GM12874 (cell line): ENCODE results near the gene SLC6A8.

ENCODE experiments used
- CTCF ChIP-seq: IDR thresholded peaks from 2 replicates; pipeline ENCODE4 v1.5.1; 2011; ENCODE audit warnings: low read depth, mild to moderate bottlenecking, control low read depth, low read length, moderate library complexity; ENCODE audit not compliant: insufficient read depth

SLC6A8 gene

DNA sequence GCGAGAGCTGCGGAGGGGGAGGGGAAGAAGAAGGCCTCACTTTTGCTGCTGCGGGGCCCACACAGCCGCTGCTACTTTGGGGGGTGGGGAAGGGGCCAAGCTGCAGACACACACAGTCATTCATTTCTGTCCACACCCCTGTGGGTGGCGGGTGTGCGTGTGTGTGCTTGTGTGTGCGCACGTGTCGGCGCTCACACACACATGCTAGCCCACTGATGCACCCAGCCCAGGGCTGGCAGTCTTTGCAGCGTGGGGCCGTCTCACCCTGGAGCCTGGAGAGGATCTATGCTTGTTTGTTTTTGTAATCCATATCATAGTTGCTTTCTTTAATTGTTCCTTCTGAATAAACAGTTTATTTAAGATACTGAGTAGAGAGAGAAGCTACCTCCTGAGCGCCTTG, 36.8 kb upstream of the SLC6A8 start:
- TF ChIP-seq CTCF = no peak

DNA sequence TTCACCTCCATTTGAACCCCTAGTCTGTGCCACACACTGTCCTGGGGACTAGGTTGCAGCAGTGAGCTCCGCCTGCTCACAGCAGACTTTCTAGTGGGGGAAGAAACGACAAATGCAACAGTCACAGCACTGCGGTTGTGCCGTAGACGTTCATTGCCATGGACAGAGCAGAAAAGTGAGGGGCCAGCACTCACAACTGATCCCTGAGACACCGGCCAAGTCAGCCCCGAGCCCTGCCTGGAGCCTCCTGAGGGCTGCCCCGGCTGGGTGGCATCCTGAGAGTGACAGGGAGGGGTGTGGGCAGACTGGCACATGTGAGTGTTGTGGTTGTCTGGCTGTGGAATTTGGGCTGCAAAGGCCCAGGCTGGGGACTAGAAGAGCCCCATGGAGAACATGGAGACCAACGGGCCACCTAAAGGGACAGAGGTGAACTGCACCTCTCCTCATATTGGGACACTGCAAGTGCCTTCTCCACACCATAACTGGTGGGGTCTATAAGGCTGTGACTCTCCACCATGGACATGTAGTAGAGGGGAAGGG, 36.1 kb upstream of the SLC6A8 start:
- peak; percentile 43; the same call in 1 of the 2 replicates for TF ChIP-seq CTCF

GRCh38 chrX:153653556-153653955, 34.2 kb upstream of the SLC6A8 start:
- TF ChIP-seq CTCF = no peak

DNA sequence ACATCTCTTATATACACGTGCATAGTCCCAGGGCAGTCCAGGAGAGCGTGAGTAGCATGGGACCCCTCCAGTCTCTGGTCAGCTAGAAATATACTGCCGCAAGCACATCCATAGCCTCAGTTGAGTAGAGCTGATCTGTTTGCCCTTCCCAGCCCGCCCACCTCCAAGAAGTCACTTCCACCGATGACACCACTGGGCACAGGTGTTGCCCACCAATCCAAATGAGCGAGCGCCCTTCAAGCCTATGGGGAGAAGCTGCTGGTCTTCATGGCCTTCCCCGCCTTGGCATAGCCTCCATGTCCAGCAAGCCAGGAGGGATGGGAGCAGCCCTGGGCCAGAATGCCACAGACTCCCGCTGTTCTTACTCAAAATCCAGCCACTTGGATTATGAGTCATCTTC, 30.6 kb upstream of the SLC6A8 start:
- no peak for TF ChIP-seq CTCF

- TF ChIP-seq CTCF = no peak
Measured at GRCh38 chrX:153659268-153659667, 28.5 kb upstream of the SLC6A8 start.

DNA sequence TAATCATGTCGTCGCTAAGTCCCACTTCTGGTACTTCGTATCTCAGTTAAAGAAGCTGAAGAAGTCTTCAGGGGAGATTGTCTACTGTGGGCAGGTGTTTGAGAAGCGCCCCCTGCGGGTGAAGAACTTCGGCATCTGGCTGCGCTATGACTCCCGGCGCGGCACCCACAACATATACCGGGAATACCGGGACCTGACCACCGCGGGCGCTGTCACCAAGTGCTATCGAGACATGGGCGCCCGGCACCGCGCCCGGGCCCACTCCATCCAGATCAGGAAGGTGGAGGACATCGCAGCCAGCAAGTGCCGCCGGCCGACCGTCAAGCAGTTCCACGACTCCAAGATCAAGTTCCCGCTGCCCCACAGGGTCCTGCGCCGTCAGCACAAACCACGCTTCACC, 25.5 kb upstream of the SLC6A8 start:
- TF ChIP-seq CTCF = peak; percentile 53

- TF ChIP-seq CTCF = no peak
Measured at GRCh38 chrX:153665726-153666306, 21.9 kb upstream of the SLC6A8 start.
